Measurements from ENCODE around the gene FMNL2.

The FMNL2 gene

GRCh38 chr2:152594792-152595191, 259.8 kb downstream of the FMNL2 start:
- Histone ChIP-seq H3K36me3 (ENCODE audit: insufficient read depth, low read length) (no peaks in the 10 kb centered on the region), H3K4me1 (ENCODE audit: insufficient read depth, low read length, severe bottlenecking) (no peaks in the 10 kb centered on the region), H3F3A (ENCODE audit: insufficient read depth, low read length) (no peaks in the 10 kb centered on the region), H3K4me2 (ENCODE audit: low read length) (no peak overlapping the region), H3K27ac (ENCODE audit: low read depth, low read length, poor library complexity, severe bottlenecking) (no peak overlapping the region), H3K27me3 (ENCODE audit: insufficient read depth, low read length) (no peaks in the 10 kb centered on the region), H3K79me2 (ENCODE audit: insufficient read depth, low read length) (no peaks in the 10 kb centered on the region), H2AFZ (ENCODE audit: low read length) (no peak overlapping the region), H3K9ac (ENCODE audit: low read length) (no peak overlapping the region), H3K4me3 (ENCODE audit: low read depth, low read length, poor library complexity, severe bottlenecking) (no peak overlapping the region), H4K20me1 (ENCODE audit: insufficient read depth, low read length) (no peaks in the 10 kb centered on the region), H3K9me2 (ENCODE audit: low read depth, low read length) (no peaks in the 10 kb centered on the region), H3K9me3 (ENCODE audit: low read length) (no peaks in the 10 kb centered on the region)
- no peak for TF ChIP-seq EZH2 (IDR thresholded peaks at IDR 0.05; ENCODE audit: borderline replicate concordance, low read length)
- TF ChIP-seq CTCF (IDR thresholded peaks at IDR 0.05; ENCODE audit: low read length) = no peak

- H3K9ac ChIP-seq (ENCODE audit: low read length) = no peak overlapping the region
- H3K9me3 ChIP-seq (ENCODE audit: low read length) = no peaks in the 10 kb centered on the region
- H3K27ac ChIP-seq (ENCODE audit: low read depth, low read length, poor library complexity, severe bottlenecking) = no peak overlapping the region
- H3K4me1 ChIP-seq (ENCODE audit: insufficient read depth, low read length, severe bottlenecking) = no peaks in the 10 kb centered on the region
- H4K20me1 ChIP-seq (ENCODE audit: insufficient read depth, low read length) = no peaks in the 10 kb centered on the region
- H3F3A ChIP-seq (ENCODE audit: insufficient read depth, low read length) = no peaks in the 10 kb centered on the region
- TF ChIP-seq CTCF (IDR thresholded peaks at IDR 0.05; ENCODE audit: low read length) = no peak
- no peak for TF ChIP-seq EZH2 (IDR thresholded peaks at IDR 0.05; ENCODE audit: borderline replicate concordance, low read length)
- no peaks in the 10 kb centered on the region for H3K36me3 ChIP-seq (ENCODE audit: insufficient read depth, low read length)
- H3K9me2 ChIP-seq (ENCODE audit: low read depth, low read length) = no peaks in the 10 kb centered on the region
- H3K79me2 ChIP-seq (ENCODE audit: insufficient read depth, low read length) = no peaks in the 10 kb centered on the region
- no peak overlapping the region for H3K4me3 ChIP-seq (ENCODE audit: low read depth, low read length, poor library complexity, severe bottlenecking)
- no peak overlapping the region for H3K4me2 ChIP-seq (ENCODE audit: low read length)
- no peaks in the 10 kb centered on the region for H3K27me3 ChIP-seq (ENCODE audit: insufficient read depth, low read length)
- H2AFZ ChIP-seq (ENCODE audit: low read length) = no peak overlapping the region
Observed at GRCh38 chr2:152598975-152599759, 264.2 kb downstream of the FMNL2 start.

GRCh38 chr2:152600051-152600657, 265.2 kb downstream of the FMNL2 start:
- H3K4me3 ChIP-seq (ENCODE audit: low read depth, low read length, poor library complexity, severe bottlenecking) = no peak overlapping the region
- no peaks in the 10 kb centered on the region for H3K27me3 ChIP-seq (ENCODE audit: insufficient read depth, low read length)
- no peaks in the 10 kb centered on the region for H3K4me1 ChIP-seq (ENCODE audit: insufficient read depth, low read length, severe bottlenecking)
- H3K27ac ChIP-seq (ENCODE audit: low read depth, low read length, poor library complexity, severe bottlenecking) = no peak overlapping the region
- no peak overlapping the region for H3K4me2 ChIP-seq (ENCODE audit: low read length)
- H3K79me2 ChIP-seq (ENCODE audit: insufficient read depth, low read length) = no peaks in the 10 kb centered on the region
- no peak overlapping the region for H2AFZ ChIP-seq (ENCODE audit: low read length)
- TF ChIP-seq EZH2 (IDR thresholded peaks at IDR 0.05; ENCODE audit: borderline replicate concordance, low read length) = no peak
- TF ChIP-seq CTCF (IDR thresholded peaks at IDR 0.05; ENCODE audit: low read length) = no peak
- no peaks in the 10 kb centered on the region for H4K20me1 ChIP-seq (ENCODE audit: insufficient read depth, low read length)
- H3F3A ChIP-seq (ENCODE audit: insufficient read depth, low read length) = no peaks in the 10 kb centered on the region
- no peaks in the 10 kb centered on the region for H3K36me3 ChIP-seq (ENCODE audit: insufficient read depth, low read length)
- no peaks in the 10 kb centered on the region for H3K9me3 ChIP-seq (ENCODE audit: low read length)
- H3K9me2 ChIP-seq (ENCODE audit: low read depth, low read length) = no peaks in the 10 kb centered on the region
- no peak overlapping the region for H3K9ac ChIP-seq (ENCODE audit: low read length)
